K562 (cell line): ENCODE results near the gene TESMIN. TPM values are rescaled to one million over a fixed set of nuclear protein-coding genes. Genes with fewer than 3 reads are reported as not detected.

Source experiments
- ARID4B ChIP-seq: sonication (generic); formaldehyde crosslinking; IDR thresholded peaks from 2 replicates; pipeline ENCODE4 v1.8.0; 2022; ENCODE audit warnings: mild to moderate bottlenecking, missing genetic modification reagents
- ELK3 ChIP-seq: fragments of 450-650 bp; formaldehyde crosslinking; IDR thresholded peaks from 2 replicates; pipeline ENCODE4 v1.4.0; 2020; ENCODE audit warnings: mild to moderate bottlenecking
- ESRRB ChIP-seq: fragments of 250-450 bp; sonication (Bioruptor Pico); IDR thresholded peaks from 2 replicates; pipeline ENCODE4 v1.5.0; 2020; ENCODE audit warnings: mild to moderate bottlenecking, moderate library complexity, borderline replicate concordance
- HMGXB4 ChIP-seq: sonication (generic); formaldehyde crosslinking; IDR thresholded peaks from 2 replicates; pipeline ENCODE4 v1.8.1; 2023; ENCODE audit warnings: mild to moderate bottlenecking, missing genetic modification reagents
- KLF16 ChIP-seq: IDR thresholded peaks from 2 replicates; pipeline ENCODE4 v1.6.1; 2016; ENCODE audit warnings: antibody characterized with exemption
- MITF ChIP-seq: IDR thresholded peaks from 2 replicates; pipeline ENCODE4 v1.6.1; 2014; ENCODE audit warnings: antibody characterized with exemption
- POLR2A ChIP-seq: fragments of 450-650 bp; conservative IDR thresholded peaks from 2 replicates; pipeline ENCODE4 v1.6.1; 2016
- SFPQ ChIP-seq: fragments of 200-400 bp; formaldehyde crosslinking; IDR thresholded peaks from 2 replicates; pipeline ENCODE4 v1.6.1; 2017; ENCODE audit warnings: mild to moderate bottlenecking, low read depth, low read length, moderate library complexity
- ZNF121 ChIP-seq: sonication (generic); formaldehyde crosslinking; conservative IDR thresholded peaks from 2 replicates; pipeline ENCODE4 v1.8.0; 2022; ENCODE audit warnings: missing genetic modification reagents
- polyA plus RNA-seq, 8 experiments: library from polyadenylated mRNA; depleted of rRNA in 4 of 8; stranded (reverse) in 5 of 8; unstranded in 3 of 8; fragments of >200 nt; fragmentation: Nextera tagmentation in 2 of 8; fragmentation: Illumina TruSeq in 1 of 8; extraction: Ambion mirVana in 2 of 8; extraction: Trizol in 1 of 8; gene quantifications; 2 replicates each; pipeline versions ENCODE4 v1.2.1 to v1.2.3, GENCODE V29; 2011 to 2014; ENCODE audit warnings: inconsistent platforms in 1 of 8, missing spikeins in 1 of 8
- total RNA-seq, 7 experiments: library from RNA; depleted of rRNA in 6 of 7; stranded (reverse); fragments of >200 nt in 6 of 7; fragmentation: Illumina TruSeq in 2 of 7; extraction: Trizol in 2 of 7; gene quantifications; 2 replicates each; pipeline versions ENCODE4 v1.2.1 to v1.2.3, GENCODE V29; 2011 to 2021; ENCODE audit warnings: low replicate concordance in 1 of 7

Gene TESMIN
- total and polyA plus RNA-seq, 9 of the 15 experiments (the other 6 are each of a cell fraction or from before 2014, with no cell fraction given): 8.9 to 50.5 (median 15.0) TPM

- TF ChIP-seq ARID4B (no peak), POLR2A (no peak), SFPQ (no peak), ZNF121 (CRISPR knock-in tag) (no peak), KLF16 (no peak), MITF (no peak), ESRRB (CRISPR knock-in tag) (no peak), HMGXB4 (CRISPR knock-in tag) (no peak), ELK3 (CRISPR knock-in tag) (no peak)
Measured at GRCh38 chr11:68735125-68735524, 16.2 kb downstream of the TESMIN start (continued).
